Neural progenitor cell (in vitro differentiated cells): Measurements from ENCODE around the gene RPSA. TPM values are rescaled to one million over a fixed set of nuclear protein-coding genes. Genes with fewer than 3 reads are reported as not detected.
"Not testable (repeated sequence)": the region's sequence is repeated elsewhere in the genome, so short reads cannot be mapped to it uniquely, and the experiment has no call there.

Experiments used
- DNase-seq: peaks from one replicate; pipeline ENCODE4 v3.0.0-alpha.2; 2016; ENCODE audit warnings: low spot score
- H2AFZ ChIP-seq: fragments of 200-600 bp; sonication (generic); replicated peaks from 2 replicates; pipeline ENCODE4 v1.6.1; 2016; ENCODE audit warnings: antibody characterized with exemption
- H3F3A ChIP-seq: fragments of 200-600 bp; sonication (generic); 2 replicates; pipeline ENCODE4 v1.6.1; 2016; ENCODE audit warnings: antibody characterized with exemption, low read depth
- H3K27ac ChIP-seq: fragments of 200-600 bp; sonication (generic); 2 replicates; pipeline ENCODE4 v1.5.1; 2016; ENCODE audit warnings: mild to moderate bottlenecking
- H3K27me3 ChIP-seq: fragments of 200-600 bp; sonication (generic); 2 replicates; pipeline ENCODE4 v1.6.1; 2016; ENCODE audit warnings: mild to moderate bottlenecking, moderate library complexity
- H3K36me3 ChIP-seq: fragments of 200-600 bp; sonication (generic); 2 replicates; pipeline ENCODE4 v1.5.1; 2016
- H3K4me1 ChIP-seq: fragments of 200-600 bp; sonication (generic); 2 replicates; pipeline ENCODE4 v1.6.1; 2016; ENCODE audit warnings: mixed run types
- H3K4me2 ChIP-seq: fragments of 200-600 bp; sonication (generic); 2 replicates; pipeline ENCODE4 v1.6.1; 2016
- H3K4me3 ChIP-seq: fragments of 200-600 bp; sonication (generic); 2 replicates; pipeline ENCODE4 v1.5.1; 2016
- H3K79me2 ChIP-seq: fragments of 200-600 bp; sonication (generic); 2 replicates; pipeline ENCODE4 v1.6.1; 2016; ENCODE audit warnings: low read depth
- H3K9ac ChIP-seq: fragments of 200-600 bp; sonication (generic); 2 replicates; pipeline ENCODE4 v1.6.1; 2016
- H3K9me3 ChIP-seq: fragments of 200-600 bp; sonication (generic); 2 replicates; pipeline ENCODE4 v1.5.1; 2016; ENCODE audit warnings: low read depth
- H4K20me1 ChIP-seq: fragments of 200-600 bp; sonication (generic); 2 replicates; pipeline ENCODE4 v1.6.1; 2016; ENCODE audit warnings: low read depth
- H3K27ac Mint-ChIP-seq: 3 replicates; pipeline ENCODE4 v1.8.0; 2021; ENCODE audit warnings: mixed read lengths
- H3K27me3 Mint-ChIP-seq: 2 replicates; pipeline ENCODE4 v1.8.0; 2022; ENCODE audit warnings: low read depth, mild to moderate bottlenecking, inconsistent platforms, moderate library complexity, mixed read lengths; ENCODE audit not compliant: insufficient read depth
- H3K36me3 Mint-ChIP-seq: 3 replicates; pipeline ENCODE4 v1.8.0; 2021; ENCODE audit warnings: mixed read lengths
- H3K4me1 Mint-ChIP-seq: 3 replicates; pipeline ENCODE4 v1.8.0; 2021; ENCODE audit warnings: mixed read lengths
- H3K4me3 Mint-ChIP-seq: 3 replicates; pipeline ENCODE4 v1.8.0; 2021; ENCODE audit warnings: mild to moderate bottlenecking, moderate library complexity, mixed read lengths
- H3K9me3 Mint-ChIP-seq: 3 replicates; pipeline ENCODE4 v1.8.0; 2020; ENCODE audit warnings: mixed read lengths
- EZH2 ChIP-seq: fragments of 200-600 bp; sonication (generic); IDR thresholded peaks from 2 replicates; pipeline ENCODE4 v1.6.1; 2017; ENCODE audit warnings: antibody characterized with exemption, mild to moderate bottlenecking, moderate library complexity
- EZH2phosphoT487 ChIP-seq: fragments of 200-600 bp; sonication (generic); IDR thresholded peaks from 2 replicates; pipeline ENCODE4 v1.6.1; 2017; ENCODE audit warnings: antibody characterized with exemption
- total RNA-seq: library from RNA; depleted of rRNA; stranded (reverse); fragments of >200 nt; gene quantifications from 2 replicates; pipeline ENCODE4 v1.2.3, GENCODE V29; 2015; ENCODE audit warnings: low replicate concordance
- TF ChIP-seq, protein P1 (sequence below): fragments of 200-600 bp; sonication (generic); IDR thresholded peaks from 2 replicates; pipeline ENCODE4 v1.5.1; 2017; ENCODE audit warnings: antibody characterized with exemption, mild to moderate bottlenecking

Gene RPSA
- total RNA-seq, 1 donor from 2014 or later, result 2,504 TPM

DNA sequence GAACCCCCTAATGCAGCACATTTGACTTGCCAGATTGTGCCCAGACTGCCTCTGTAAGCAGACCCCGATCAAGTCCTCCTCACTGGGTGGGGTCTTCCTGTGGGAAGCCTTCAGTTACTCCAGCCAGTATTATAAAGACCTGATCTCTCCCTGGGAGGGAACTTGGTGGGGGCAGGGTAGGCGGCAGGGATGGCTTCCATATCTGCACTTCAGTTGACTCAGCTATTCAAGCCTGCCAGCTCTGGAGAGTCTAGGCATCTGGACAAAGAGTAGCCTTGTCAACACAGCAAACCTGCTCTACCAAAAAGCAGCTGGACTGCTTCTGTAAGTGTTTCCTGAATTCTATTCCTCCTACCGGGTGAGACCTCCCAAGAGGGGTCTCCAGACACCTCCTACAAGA is 44.3 kb upstream of the RPSA start:
- Mint-ChIP-seq H3K4me3 (no peak overlapping the region), H3K36me3 (no peaks in the 10 kb centered on the region), H3K27ac (no peak overlapping the region), H3K27me3 (no peaks in the 10 kb centered on the region), H3K4me1 (no peaks in the 10 kb centered on the region), H3K9me3 (no peaks in the 10 kb centered on the region)
- Histone ChIP-seq H3K27ac (no peak overlapping the region), H3K9ac (no peak overlapping the region), H3F3A (no peaks in the 10 kb centered on the region), H3K4me3 (no peak overlapping the region), H4K20me1 (no peaks in the 10 kb centered on the region), H3K9me3 (no peaks in the 10 kb centered on the region), H2AFZ (no peak overlapping the region), H3K79me2 (no peaks in the 10 kb centered on the region), H3K36me3 (no peaks in the 10 kb centered on the region), H3K27me3 (no peaks in the 10 kb centered on the region), H3K4me2 (no peak overlapping the region), H3K4me1 (no peaks in the 10 kb centered on the region)
- DNase-seq, result no peak
- TF ChIP-seq EZH2phosphoT487, result no peak
- TF ChIP-seq, protein P1, sequence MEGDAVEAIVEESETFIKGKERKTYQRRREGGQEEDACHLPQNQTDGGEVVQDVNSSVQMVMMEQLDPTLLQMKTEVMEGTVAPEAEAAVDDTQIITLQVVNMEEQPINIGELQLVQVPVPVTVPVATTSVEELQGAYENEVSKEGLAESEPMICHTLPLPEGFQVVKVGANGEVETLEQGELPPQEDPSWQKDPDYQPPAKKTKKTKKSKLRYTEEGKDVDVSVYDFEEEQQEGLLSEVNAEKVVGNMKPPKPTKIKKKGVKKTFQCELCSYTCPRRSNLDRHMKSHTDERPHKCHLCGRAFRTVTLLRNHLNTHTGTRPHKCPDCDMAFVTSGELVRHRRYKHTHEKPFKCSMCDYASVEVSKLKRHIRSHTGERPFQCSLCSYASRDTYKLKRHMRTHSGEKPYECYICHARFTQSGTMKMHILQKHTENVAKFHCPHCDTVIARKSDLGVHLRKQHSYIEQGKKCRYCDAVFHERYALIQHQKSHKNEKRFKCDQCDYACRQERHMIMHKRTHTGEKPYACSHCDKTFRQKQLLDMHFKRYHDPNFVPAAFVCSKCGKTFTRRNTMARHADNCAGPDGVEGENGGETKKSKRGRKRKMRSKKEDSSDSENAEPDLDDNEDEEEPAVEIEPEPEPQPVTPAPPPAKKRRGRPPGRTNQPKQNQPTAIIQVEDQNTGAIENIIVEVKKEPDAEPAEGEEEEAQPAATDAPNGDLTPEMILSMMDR, result no peak
- TF ChIP-seq EZH2, result no peak

DNA sequence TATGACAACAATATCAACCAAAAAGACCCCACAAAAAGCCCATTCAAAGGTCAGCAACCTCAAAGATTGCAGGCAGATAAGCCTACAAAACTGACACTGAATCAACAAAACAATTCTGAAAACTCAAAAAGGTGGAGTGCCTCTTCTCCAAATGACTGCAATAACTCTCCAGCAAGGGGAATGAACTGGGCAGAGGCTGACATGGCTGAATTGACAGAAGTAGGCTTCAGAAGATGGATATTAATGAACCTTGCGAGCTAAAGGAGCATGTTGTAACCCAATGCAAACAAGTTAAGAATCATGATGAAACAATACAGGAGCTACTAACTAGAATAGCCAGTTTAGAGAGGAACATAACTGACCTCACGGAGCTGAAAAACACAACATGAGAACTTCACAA is 43.7 kb upstream of the RPSA start:
- Histone ChIP-seq H3K79me2 (no peaks in the 10 kb centered on the region), H3K27ac (no peak overlapping the region), H3K4me2 (no peak overlapping the region), H3K36me3 (no peaks in the 10 kb centered on the region), H3F3A (no peaks in the 10 kb centered on the region), H3K27me3 (no peaks in the 10 kb centered on the region), H3K4me3 (no peak overlapping the region), H3K9me3 (no peaks in the 10 kb centered on the region), H3K4me1 (no peaks in the 10 kb centered on the region), H4K20me1 (no peaks in the 10 kb centered on the region), H3K9ac (no peak overlapping the region), H2AFZ (no peak overlapping the region)
- H3K27me3 Mint-ChIP-seq, result no peaks in the 10 kb centered on the region
- no peak for TF ChIP-seq EZH2phosphoT487
- no peak for TF ChIP-seq EZH2
- TF ChIP-seq, protein P1, result no peak
- H3K27ac Mint-ChIP-seq, result no peak overlapping the region
- no peak for DNase-seq
- no peaks in the 10 kb centered on the region for H3K9me3 Mint-ChIP-seq
- no peaks in the 10 kb centered on the region for H3K4me1 Mint-ChIP-seq
- no peak overlapping the region for H3K4me3 Mint-ChIP-seq
- H3K36me3 Mint-ChIP-seq, result no peaks in the 10 kb centered on the region

DNA sequence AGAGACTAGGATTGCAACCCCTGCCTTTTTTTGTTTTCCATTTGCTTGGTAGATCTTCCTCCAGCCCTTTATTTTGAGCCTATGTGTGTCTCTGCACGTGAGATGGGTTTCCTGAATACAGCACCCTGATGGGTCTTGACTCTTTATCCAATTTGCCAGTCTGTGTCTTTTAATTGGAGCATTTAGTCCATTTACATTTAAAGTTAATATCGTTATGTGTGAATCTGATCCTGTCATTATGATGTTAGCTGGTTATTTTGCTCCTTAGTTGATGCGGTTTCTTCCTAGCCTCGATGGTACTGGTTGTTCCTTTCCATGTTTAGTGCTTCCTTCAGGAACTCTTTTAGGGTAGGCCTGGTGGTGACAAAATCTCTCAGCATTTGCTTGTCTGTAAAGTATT is 36.1 kb upstream of the RPSA start:
- H3K4me1 Mint-ChIP-seq, H3K4me3 Mint-ChIP-seq, H3K27me3 Mint-ChIP-seq, H3K79me2 ChIP-seq, H3K36me3 ChIP-seq, H3K27ac ChIP-seq, H4K20me1 ChIP-seq, H3K9ac ChIP-seq, H3K9me3 ChIP-seq, H3F3A ChIP-seq, H2AFZ ChIP-seq, H3K36me3 Mint-ChIP-seq, H3K4me2 ChIP-seq, H3K27ac Mint-ChIP-seq, H3K4me1 ChIP-seq, DNase-seq, H3K27me3 ChIP-seq, H3K4me3 ChIP-seq: not testable (repeated sequence)
- peaks cover 18% of the 10 kb centered on the region for H3K9me3 Mint-ChIP-seq

DNA sequence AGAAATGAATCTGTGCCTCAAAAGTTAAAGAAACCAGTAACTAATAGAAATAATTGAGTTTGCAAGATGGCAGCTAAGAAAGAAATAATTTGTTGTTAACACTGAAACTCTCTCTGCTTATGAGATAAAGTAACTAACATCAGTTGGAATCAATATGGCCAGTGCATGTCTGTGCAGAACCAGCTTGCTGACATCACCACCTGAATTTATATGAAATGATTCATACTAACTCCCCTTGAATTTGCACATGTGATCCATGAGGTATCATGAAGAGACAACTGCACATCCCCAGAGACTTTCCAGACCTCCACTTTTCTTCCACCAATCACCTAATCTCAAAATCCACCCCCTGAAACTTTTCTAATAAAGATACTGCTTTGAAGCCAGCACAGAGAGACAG is 33.7 kb upstream of the RPSA start:
- no peaks in the 10 kb centered on the region for H3K27me3 ChIP-seq
- no peak overlapping the region for H3K4me3 ChIP-seq
- Mint-ChIP-seq H3K27me3 (peaks cover 4% of the 10 kb centered on the region), H3K9me3 (peaks cover 18% of the 10 kb centered on the region), H3K4me3 (no peak overlapping the region), H3K27ac (no peak overlapping the region), H3K4me1 (no peaks in the 10 kb centered on the region), H3K36me3 (no peaks in the 10 kb centered on the region)
- no peak overlapping the region for H3K9ac ChIP-seq
- no peak overlapping the region for H3K27ac ChIP-seq
- no peak overlapping the region for H2AFZ ChIP-seq
- H3K4me2 ChIP-seq, result no peak overlapping the region
- H3F3A ChIP-seq, result no peaks in the 10 kb centered on the region
- no peaks in the 10 kb centered on the region for H3K79me2 ChIP-seq
- no peaks in the 10 kb centered on the region for H4K20me1 ChIP-seq
- H3K9me3 ChIP-seq, result no peaks in the 10 kb centered on the region
- H3K4me1 ChIP-seq, result no peaks in the 10 kb centered on the region
- DNase-seq, result no peak
- H3K36me3 ChIP-seq, result no peaks in the 10 kb centered on the region
- no peak for TF ChIP-seq EZH2phosphoT487
- TF ChIP-seq, protein P1, result no peak
